ENCODE measurements around the gene GJB6. TPM values are rescaled to one million over a fixed set of nuclear protein-coding genes. Genes with fewer than 3 reads are reported as not detected.

GJB6 gene
- total RNA-seq, 1 experiment from 2014 or later = not detected

DNA sequence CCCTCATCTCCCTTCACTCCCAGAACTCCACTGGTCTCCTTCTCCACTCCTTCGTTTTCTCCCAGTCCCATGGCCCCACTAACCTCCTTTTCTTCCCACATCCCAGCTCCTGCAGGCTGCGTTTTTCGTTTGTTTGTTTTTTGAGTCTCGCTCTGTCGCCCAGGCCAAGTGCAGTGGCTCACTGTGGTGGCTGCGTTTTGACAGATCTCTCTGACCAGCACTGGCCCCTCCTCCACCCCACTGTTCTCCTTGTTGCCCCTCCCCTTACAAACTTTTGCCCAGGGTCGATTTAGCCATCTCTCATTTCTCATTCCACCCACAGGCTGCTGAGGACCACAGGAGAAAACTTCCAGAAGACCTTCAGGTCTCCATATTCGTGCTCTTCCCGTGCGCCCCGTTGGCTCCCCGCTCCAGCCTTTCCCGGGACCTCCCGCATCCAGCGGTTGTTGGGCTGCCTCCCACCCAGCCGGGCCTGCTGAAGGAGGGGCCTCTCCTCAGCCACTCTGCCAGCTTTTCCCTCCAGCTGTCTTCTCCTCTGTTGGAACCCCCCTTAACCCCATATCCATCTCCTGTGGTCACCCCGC is 40.6 kb upstream of the GJB6 start:
- H3K27ac ChIP-seq = no peak overlapping the region
- no peaks in the 10 kb centered on the region; the same call in 1 of the 2 replicates for H3F3A ChIP-seq (ENCODE audit: insufficient read depth, low read depth)
- H3K4me1 ChIP-seq (replicated peaks; ENCODE audit: insufficient read depth) = peaks cover 15% of the 10 kb centered on the region
- no peak overlapping the region for H2AFZ ChIP-seq
- no peak overlapping the region for H3K4me2 ChIP-seq
- TF ChIP-seq, protein P1, sequence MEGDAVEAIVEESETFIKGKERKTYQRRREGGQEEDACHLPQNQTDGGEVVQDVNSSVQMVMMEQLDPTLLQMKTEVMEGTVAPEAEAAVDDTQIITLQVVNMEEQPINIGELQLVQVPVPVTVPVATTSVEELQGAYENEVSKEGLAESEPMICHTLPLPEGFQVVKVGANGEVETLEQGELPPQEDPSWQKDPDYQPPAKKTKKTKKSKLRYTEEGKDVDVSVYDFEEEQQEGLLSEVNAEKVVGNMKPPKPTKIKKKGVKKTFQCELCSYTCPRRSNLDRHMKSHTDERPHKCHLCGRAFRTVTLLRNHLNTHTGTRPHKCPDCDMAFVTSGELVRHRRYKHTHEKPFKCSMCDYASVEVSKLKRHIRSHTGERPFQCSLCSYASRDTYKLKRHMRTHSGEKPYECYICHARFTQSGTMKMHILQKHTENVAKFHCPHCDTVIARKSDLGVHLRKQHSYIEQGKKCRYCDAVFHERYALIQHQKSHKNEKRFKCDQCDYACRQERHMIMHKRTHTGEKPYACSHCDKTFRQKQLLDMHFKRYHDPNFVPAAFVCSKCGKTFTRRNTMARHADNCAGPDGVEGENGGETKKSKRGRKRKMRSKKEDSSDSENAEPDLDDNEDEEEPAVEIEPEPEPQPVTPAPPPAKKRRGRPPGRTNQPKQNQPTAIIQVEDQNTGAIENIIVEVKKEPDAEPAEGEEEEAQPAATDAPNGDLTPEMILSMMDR (conservative IDR thresholded peaks at IDR 0.05) = no peak
- TF ChIP-seq EZH2 (IDR thresholded peaks at IDR 0.05; ENCODE audit: low read depth) = no peak
- ChIA-PET POLR2A (ENCODE audit: unreplicated experiment) (no interaction called here), CTCF (no interaction called here)
- H3K9me2 ChIP-seq (ENCODE audit: insufficient read depth) = no peaks in the 10 kb centered on the region
- H3K9me3 ChIP-seq (ENCODE audit: insufficient read depth, low read depth) = no peaks in the 10 kb centered on the region
- no peaks in the 10 kb centered on the region for H3K79me2 ChIP-seq (ENCODE audit: low read depth)
- H3K27me3 ChIP-seq (ENCODE audit: insufficient read depth, low read depth) = no peaks in the 10 kb centered on the region
- BruUV-seq (replicated peaks) = no TSS peak
- H3K4me3 ChIP-seq = no peak overlapping the region
- intact Hi-C loops (cut with micrococcal nuclease; ENCODE audit: unreplicated experiment) = no loop called here
- no peaks in the 10 kb centered on the region for H4K20me1 ChIP-seq (ENCODE audit: insufficient read depth)
- no peaks in the 10 kb centered on the region for H3K36me3 ChIP-seq (ENCODE audit: low read depth)
- DNase-seq = no peak

DNA sequence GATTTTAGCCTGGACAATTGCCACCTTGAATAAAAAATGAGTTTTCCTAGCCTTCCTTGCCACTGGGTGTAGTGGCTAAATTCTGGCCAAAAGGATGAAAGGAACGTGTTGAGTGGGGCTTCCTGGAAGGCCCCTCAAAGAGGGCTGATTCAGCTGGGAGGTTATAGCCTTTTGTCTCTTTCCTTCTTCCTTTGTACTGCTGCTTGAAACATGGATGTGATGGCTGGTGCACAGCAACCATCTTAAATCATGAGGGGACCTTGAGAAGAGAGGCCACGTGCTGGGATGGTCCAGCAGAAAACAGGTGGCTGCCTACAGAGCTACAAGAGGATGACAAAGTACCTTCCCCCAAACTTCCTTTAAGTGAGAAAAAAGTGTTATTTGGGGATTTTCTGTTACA is 40.0 kb upstream of the GJB6 start:
- DNase-seq = no peak
- Histone ChIP-seq H3K27ac (no peak overlapping the region), H3K4me2 (no peak overlapping the region), H3K27me3 (ENCODE audit: insufficient read depth, low read depth) (no peaks in the 10 kb centered on the region), H4K20me1 (ENCODE audit: insufficient read depth) (no peaks in the 10 kb centered on the region), H3K4me1 (replicated peaks; ENCODE audit: insufficient read depth) (peaks cover 15% of the 10 kb centered on the region), H3F3A (ENCODE audit: insufficient read depth, low read depth) (no peaks in the 10 kb centered on the region; the same call in 1 of the 2 replicates), H3K9me3 (ENCODE audit: insufficient read depth, low read depth) (no peaks in the 10 kb centered on the region), H3K4me3 (no peak overlapping the region), H3K79me2 (ENCODE audit: low read depth) (no peaks in the 10 kb centered on the region), H2AFZ (no peak overlapping the region), H3K36me3 (ENCODE audit: low read depth) (no peaks in the 10 kb centered on the region), H3K9me2 (ENCODE audit: insufficient read depth) (no peaks in the 10 kb centered on the region)
- POLR2A ChIA-PET (ENCODE audit: unreplicated experiment) = no interaction called here
- CTCF ChIA-PET = no interaction called here
- no TSS peak for BruUV-seq (replicated peaks)
- intact Hi-C loops (cut with micrococcal nuclease; ENCODE audit: unreplicated experiment) = no loop called here
- TF ChIP-seq EZH2 (IDR thresholded peaks at IDR 0.05; ENCODE audit: low read depth) = no peak
- TF ChIP-seq, protein P1 (conservative IDR thresholded peaks at IDR 0.05) = no peak

DNA sequence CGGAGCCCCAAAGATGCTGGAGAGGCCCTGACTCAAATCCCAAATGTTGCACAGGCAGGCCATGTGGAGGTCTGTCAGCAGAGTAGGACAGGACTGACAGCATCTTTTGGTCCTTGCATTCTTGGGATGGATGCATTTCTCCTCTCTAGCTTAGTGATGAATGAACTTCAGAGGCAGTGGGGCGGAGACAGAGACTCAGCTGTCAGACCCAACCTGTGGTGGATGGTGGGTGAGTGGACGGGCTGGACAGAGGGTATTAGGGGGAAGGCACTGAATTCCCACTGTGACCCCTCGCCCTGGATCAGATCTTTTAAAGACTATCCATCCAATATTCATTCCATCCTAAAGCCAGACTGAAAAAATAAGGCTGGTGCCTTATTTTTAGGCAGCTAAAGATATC is 39.3 kb upstream of the GJB6 start:
- intact Hi-C loops (cut with micrococcal nuclease; ENCODE audit: unreplicated experiment) = no loop called here
- ChIA-PET CTCF (no interaction called here), POLR2A (ENCODE audit: unreplicated experiment) (no interaction called here)
- Histone ChIP-seq H3K27ac (no peak overlapping the region), H3K9me2 (ENCODE audit: insufficient read depth) (no peaks in the 10 kb centered on the region), H4K20me1 (ENCODE audit: insufficient read depth) (no peaks in the 10 kb centered on the region), H3K36me3 (ENCODE audit: low read depth) (no peaks in the 10 kb centered on the region), H3K27me3 (ENCODE audit: insufficient read depth, low read depth) (no peaks in the 10 kb centered on the region), H3F3A (ENCODE audit: insufficient read depth, low read depth) (no peaks in the 10 kb centered on the region; the same call in 1 of the 2 replicates), H3K4me1 (replicated peaks; ENCODE audit: insufficient read depth) (peaks cover 15% of the 10 kb centered on the region), H3K79me2 (ENCODE audit: low read depth) (no peaks in the 10 kb centered on the region), H3K4me3 (no peak overlapping the region), H3K4me2 (no peak overlapping the region), H3K9me3 (ENCODE audit: insufficient read depth, low read depth) (no peaks in the 10 kb centered on the region), H2AFZ (no peak overlapping the region)
- BruUV-seq (replicated peaks) = no TSS peak
- no peak for TF ChIP-seq EZH2 (IDR thresholded peaks at IDR 0.05; ENCODE audit: low read depth)
- TF ChIP-seq, protein P1 (conservative IDR thresholded peaks at IDR 0.05) = no peak
- DNase-seq = no peak

Measured in PC-9 (cell line).